KG1 (cell line): ENCODE results near the gene NLRP3.
"Not testable (repeated sequence)": the region's sequence is repeated elsewhere in the genome, so short reads cannot be mapped to it uniquely, and the experiment has no call there.

Source experiments
- DNase-seq: peaks from one replicate; lab custom pipeline; 2025; lab: John Stamatoyannopoulos, UW

The NLRP3 gene

GRCh38 chr1:247415423-247416361, at the start of gene NLRP3:
Gene NLRP3, plus strand, starts transcription at chr1:247416173. Its CDS starts 2,628 bp downstream, at chr1:247418801.
- peak; percentile 68 for DNase-seq

DNA sequence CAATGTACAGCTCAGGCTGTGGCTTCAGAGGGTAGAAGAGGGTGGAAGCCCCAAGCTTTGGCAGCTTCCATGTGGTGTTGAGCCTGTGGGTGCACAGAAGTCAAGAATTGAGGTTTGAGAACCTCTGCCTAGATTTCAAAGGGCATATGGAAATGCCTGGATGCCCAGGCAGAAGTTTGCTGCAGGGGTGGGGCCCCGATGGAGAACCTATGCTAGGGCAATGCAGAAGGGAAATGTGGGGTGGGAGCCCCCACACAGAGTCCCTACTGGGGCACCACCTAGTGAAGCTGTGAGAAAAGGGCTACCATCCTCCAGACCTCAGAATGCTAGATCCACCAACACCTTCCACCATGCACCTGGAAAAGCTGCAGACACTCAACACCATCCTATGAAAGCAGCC, 49.6 kb upstream of the NLRP3 start:
- DNase-seq: not testable (repeated sequence)

- DNase-seq: no peak
Observed at GRCh38 chr1:247366926-247367645, 48.9 kb upstream of the NLRP3 start.

GRCh38 chr1:247367786-247368422, 48.1 kb upstream of the NLRP3 start:
- no peak for DNase-seq

DNA sequence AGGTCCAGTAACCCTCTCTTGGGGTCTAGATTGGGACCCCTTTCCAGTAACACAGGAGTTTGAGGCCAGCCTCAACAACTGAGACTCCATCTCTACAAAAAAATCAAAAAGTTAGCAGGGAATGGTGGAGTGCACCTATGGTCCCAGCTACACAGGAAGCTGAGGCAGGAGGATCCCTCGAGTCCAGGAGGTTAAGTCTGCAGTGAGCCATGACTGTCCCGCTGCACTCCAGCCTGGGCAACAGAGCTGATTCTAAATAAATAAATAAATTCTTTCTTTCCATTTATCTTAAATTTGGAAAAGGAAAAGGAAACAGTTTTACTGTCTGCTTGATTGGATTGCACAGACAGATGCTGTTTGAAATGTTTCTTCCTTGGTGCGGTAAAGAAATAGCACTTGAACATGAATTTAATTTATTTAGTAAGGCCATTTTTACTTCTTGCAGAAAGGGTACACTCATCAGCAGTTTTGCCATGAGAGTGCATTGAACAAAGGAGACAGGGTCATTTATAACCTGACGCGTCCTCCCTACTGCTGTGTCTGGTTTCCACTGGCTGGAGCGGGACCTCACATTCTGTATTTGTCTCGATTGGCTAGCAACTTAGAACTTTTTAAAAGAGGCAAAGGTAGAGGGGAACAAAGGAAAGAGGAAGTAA, 47.4 kb upstream of the NLRP3 start:
- DNase-seq: no peak

- no peak for DNase-seq
Observed at GRCh38 chr1:247370786-247371732, 44.9 kb upstream of the NLRP3 start.

DNA sequence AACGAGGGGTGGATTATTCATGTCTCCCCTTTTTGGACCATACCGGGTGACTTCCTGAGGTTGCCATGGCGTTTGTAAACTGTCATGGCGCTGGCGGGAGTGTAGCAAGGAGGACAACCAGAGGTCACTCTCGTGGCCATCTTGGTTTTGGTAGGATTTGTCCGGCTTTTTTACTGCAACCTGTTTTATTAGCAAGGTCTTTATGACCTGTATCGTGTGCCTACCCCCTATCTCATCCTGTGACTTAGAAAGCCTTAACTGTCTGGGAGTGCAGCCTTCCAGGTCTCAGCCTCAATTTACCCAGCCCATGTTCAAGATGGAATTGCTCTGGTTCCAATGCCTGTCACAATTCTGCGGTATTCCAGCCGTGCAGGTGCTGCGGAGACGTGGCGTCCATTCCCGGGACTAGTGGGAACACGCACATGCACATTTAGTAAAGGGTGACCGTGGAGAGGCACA, 44.1 kb upstream of the NLRP3 start:
- DNase-seq: no peak

DNA sequence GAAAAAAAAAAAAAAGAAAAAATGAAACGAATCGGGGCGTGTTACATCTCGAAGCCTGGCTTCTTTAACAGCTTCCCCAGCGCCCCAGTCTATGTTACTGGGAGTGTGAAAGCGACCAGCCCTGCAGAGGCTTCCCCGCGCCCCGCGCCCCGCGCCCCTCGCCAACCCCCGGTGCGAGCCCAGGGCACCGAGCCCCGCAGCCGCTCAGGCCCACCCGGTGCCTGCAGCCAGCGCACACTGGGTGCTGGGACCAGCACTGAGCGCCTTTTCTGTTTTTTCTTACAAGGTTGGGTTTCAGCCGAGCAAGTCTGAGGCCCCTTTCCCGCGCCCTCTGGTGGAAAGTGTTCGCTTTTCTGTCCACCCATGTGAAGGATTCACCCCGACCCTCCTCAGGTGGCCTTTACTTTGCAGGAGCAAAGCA, 42.2 kb upstream of the NLRP3 start:
- DNase-seq: no peak

- not testable (repeated sequence) for DNase-seq
Observed at GRCh38 chr1:247374651-247375334, 41.2 kb upstream of the NLRP3 start.

- no peak for DNase-seq
Observed at GRCh38 chr1:247375747-247376146, 40.2 kb upstream of the NLRP3 start.

- DNase-seq: no peak
Observed at GRCh38 chr1:247376659-247377058, 39.3 kb upstream of the NLRP3 start.

GRCh38 chr1:247377656-247378055, 38.3 kb upstream of the NLRP3 start:
- DNase-seq: not testable (repeated sequence)

GRCh38 chr1:247378334-247379073, 37.5 kb upstream of the NLRP3 start:
- DNase-seq: no peak

DNA sequence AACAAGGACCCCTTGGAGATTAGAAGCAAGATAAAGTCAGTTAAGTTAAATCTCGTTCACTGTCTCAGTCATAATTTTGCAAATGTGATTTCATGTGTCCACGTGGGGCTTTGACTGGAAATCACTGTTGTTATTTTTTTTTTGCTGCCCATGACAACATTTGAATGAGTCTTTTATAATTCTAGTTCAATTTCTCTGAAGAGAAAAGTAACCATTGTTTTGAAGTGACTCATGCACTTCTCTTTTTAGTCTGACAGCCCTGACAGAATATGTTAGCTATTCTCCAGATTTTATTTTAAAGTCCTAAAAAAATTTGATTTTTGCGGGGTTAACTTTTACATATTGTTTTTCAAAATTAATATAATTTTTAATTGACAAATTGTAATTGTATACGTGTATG, 30.7 kb upstream of the NLRP3 start:
- no peak for DNase-seq

GRCh38 chr1:247386217-247386616, 29.8 kb upstream of the NLRP3 start:
- DNase-seq: no peak

DNA sequence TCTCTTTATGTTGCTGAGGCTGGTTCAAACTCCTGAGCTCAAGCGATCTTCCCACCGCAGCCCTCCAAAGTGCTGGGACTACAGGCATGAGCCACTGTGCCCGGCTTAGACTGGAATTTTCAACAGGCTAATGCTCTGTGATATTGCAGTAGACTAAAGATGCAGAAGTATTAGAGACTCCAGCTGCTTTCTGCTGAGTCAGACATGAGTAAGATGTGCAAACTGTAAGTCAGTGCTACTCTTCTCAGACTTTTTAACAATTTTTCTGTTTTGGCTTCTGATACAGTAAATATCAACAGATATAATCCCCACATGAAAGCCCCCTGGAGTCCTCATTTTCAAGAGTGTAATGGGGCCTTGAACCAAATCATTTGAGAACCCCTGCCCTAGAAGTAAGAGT, 29.3 kb upstream of the NLRP3 start:
- DNase-seq: no peak

- no peak for DNase-seq
Observed at GRCh38 chr1:247387096-247387495, 28.9 kb upstream of the NLRP3 start.

GRCh38 chr1:247387565-247387964, 28.4 kb upstream of the NLRP3 start:
- DNase-seq: no peak

GRCh38 chr1:247390116-247390791, 25.7 kb upstream of the NLRP3 start:
- peak; percentile 91 for DNase-seq
